Hepatocyte (in vitro differentiated cells): ENCODE measurements around the gene PLEKHA7.

Experiments
- EZH2 ChIP-seq: fragments of 200-600 bp; sonication (generic); IDR thresholded peaks from 2 replicates; pipeline ENCODE4 v1.6.1; 2016; ENCODE audit warnings: antibody characterized with exemption, mild to moderate bottlenecking, borderline replicate concordance
- TF ChIP-seq, protein P1 (sequence below): fragments of 200-600 bp; sonication (generic); IDR thresholded peaks from 2 replicates; pipeline ENCODE4 v1.5.1; 2016; ENCODE audit warnings: antibody characterized with exemption, mild to moderate bottlenecking; ENCODE audit not compliant: poor library complexity

- TF ChIP-seq, protein P1, sequence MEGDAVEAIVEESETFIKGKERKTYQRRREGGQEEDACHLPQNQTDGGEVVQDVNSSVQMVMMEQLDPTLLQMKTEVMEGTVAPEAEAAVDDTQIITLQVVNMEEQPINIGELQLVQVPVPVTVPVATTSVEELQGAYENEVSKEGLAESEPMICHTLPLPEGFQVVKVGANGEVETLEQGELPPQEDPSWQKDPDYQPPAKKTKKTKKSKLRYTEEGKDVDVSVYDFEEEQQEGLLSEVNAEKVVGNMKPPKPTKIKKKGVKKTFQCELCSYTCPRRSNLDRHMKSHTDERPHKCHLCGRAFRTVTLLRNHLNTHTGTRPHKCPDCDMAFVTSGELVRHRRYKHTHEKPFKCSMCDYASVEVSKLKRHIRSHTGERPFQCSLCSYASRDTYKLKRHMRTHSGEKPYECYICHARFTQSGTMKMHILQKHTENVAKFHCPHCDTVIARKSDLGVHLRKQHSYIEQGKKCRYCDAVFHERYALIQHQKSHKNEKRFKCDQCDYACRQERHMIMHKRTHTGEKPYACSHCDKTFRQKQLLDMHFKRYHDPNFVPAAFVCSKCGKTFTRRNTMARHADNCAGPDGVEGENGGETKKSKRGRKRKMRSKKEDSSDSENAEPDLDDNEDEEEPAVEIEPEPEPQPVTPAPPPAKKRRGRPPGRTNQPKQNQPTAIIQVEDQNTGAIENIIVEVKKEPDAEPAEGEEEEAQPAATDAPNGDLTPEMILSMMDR: no peak
- TF ChIP-seq EZH2: no peak
These were observed 255.7 kb downstream of the PLEKHA7 start for GRCh38 chr11:16758382-16759024.
